ENCODE data around the gene LRCOL1.

LRCOL1 gene

GRCh38 chr12:132606466-132606865, 3.9 kb downstream of the LRCOL1 start:
- TF ChIP-seq CTCF (conservative IDR thresholded peaks at IDR 0.05; ENCODE audit: low read length) (no peak), EZH2phosphoT487 (IDR thresholded peaks at IDR 0.05; ENCODE audit: borderline replicate concordance) (no peak)
- Histone ChIP-seq H3K79me2 (ENCODE audit: insufficient read depth, low read length) (no peaks in the 10 kb centered on the region), H3K9ac (ENCODE audit: low read depth, low read length, poor library complexity, severe bottlenecking) (no peak overlapping the region), H3K4me2 (ENCODE audit: low read depth, low read length, poor library complexity, severe bottlenecking) (no peak overlapping the region), H3K9me2 (replicated peaks; ENCODE audit: low read depth, low read length) (no peaks in the 10 kb centered on the region), H3K4me1 (ENCODE audit: insufficient read depth, low read length, poor library complexity, severe bottlenecking) (no peaks in the 10 kb centered on the region), H3K36me3 (ENCODE audit: insufficient read depth, low read length) (no peaks in the 10 kb centered on the region), H3K4me3 (ENCODE audit: low read length, poor library complexity, severe bottlenecking) (no peak overlapping the region), H3K27me3 (ENCODE audit: insufficient read depth, low read length, poor library complexity, severe bottlenecking) (no peaks in the 10 kb centered on the region), H3F3A (ENCODE audit: low read depth) (no peaks in the 10 kb centered on the region), H2AFZ (ENCODE audit: low read length) (no peak overlapping the region), H4K20me1 (ENCODE audit: insufficient read depth, low read length, poor library complexity, severe bottlenecking) (no peaks in the 10 kb centered on the region), H3K9me3 (ENCODE audit: insufficient read depth, low read depth, low read length) (no peaks in the 10 kb centered on the region)

GRCh38 chr12:132605892-132606291, 4.5 kb downstream of the LRCOL1 start:
- TF ChIP-seq CTCF (conservative IDR thresholded peaks at IDR 0.05; ENCODE audit: low read length), result no peak
- TF ChIP-seq EZH2phosphoT487 (IDR thresholded peaks at IDR 0.05; ENCODE audit: borderline replicate concordance), result no peak
- H2AFZ ChIP-seq (ENCODE audit: low read length), result no peak overlapping the region
- H3K4me2 ChIP-seq (ENCODE audit: low read depth, low read length, poor library complexity, severe bottlenecking), result no peak overlapping the region
- no peaks in the 10 kb centered on the region for H3K9me2 ChIP-seq (replicated peaks; ENCODE audit: low read depth, low read length)
- H3K4me1 ChIP-seq (ENCODE audit: insufficient read depth, low read length, poor library complexity, severe bottlenecking), result no peaks in the 10 kb centered on the region
- no peaks in the 10 kb centered on the region for H3K9me3 ChIP-seq (ENCODE audit: insufficient read depth, low read depth, low read length)
- H3K36me3 ChIP-seq (ENCODE audit: insufficient read depth, low read length), result no peaks in the 10 kb centered on the region
- no peak overlapping the region for H3K9ac ChIP-seq (ENCODE audit: low read depth, low read length, poor library complexity, severe bottlenecking)
- no peaks in the 10 kb centered on the region for H3K27me3 ChIP-seq (ENCODE audit: insufficient read depth, low read length, poor library complexity, severe bottlenecking)
- no peaks in the 10 kb centered on the region for H3F3A ChIP-seq (ENCODE audit: low read depth)
- no peaks in the 10 kb centered on the region for H3K79me2 ChIP-seq (ENCODE audit: insufficient read depth, low read length)
- H4K20me1 ChIP-seq (ENCODE audit: insufficient read depth, low read length, poor library complexity, severe bottlenecking), result no peaks in the 10 kb centered on the region
- no peak overlapping the region for H3K4me3 ChIP-seq (ENCODE audit: low read length, poor library complexity, severe bottlenecking)

GRCh38 chr12:132604668-132605441, 5.5 kb downstream of the LRCOL1 start:
- Histone ChIP-seq H3K9me2 (replicated peaks; ENCODE audit: low read depth, low read length) (no peaks in the 10 kb centered on the region), H3K9me3 (ENCODE audit: insufficient read depth, low read depth, low read length) (no peaks in the 10 kb centered on the region), H3K79me2 (ENCODE audit: insufficient read depth, low read length) (no peaks in the 10 kb centered on the region), H3K4me3 (ENCODE audit: low read length, poor library complexity, severe bottlenecking) (no peak overlapping the region), H3K4me1 (ENCODE audit: insufficient read depth, low read length, poor library complexity, severe bottlenecking) (peaks cover 5% of the 10 kb centered on the region), H4K20me1 (ENCODE audit: insufficient read depth, low read length, poor library complexity, severe bottlenecking) (no peaks in the 10 kb centered on the region), H3K4me2 (ENCODE audit: low read depth, low read length, poor library complexity, severe bottlenecking) (no peak overlapping the region), H3K27me3 (ENCODE audit: insufficient read depth, low read length, poor library complexity, severe bottlenecking) (no peaks in the 10 kb centered on the region), H3F3A (ENCODE audit: low read depth) (no peaks in the 10 kb centered on the region), H3K9ac (ENCODE audit: low read depth, low read length, poor library complexity, severe bottlenecking) (no peak overlapping the region), H2AFZ (ENCODE audit: low read length) (no peak overlapping the region), H3K36me3 (ENCODE audit: insufficient read depth, low read length) (no peaks in the 10 kb centered on the region)
- TF ChIP-seq EZH2phosphoT487 (IDR thresholded peaks at IDR 0.05; ENCODE audit: borderline replicate concordance), result no peak
- no peak for TF ChIP-seq CTCF (conservative IDR thresholded peaks at IDR 0.05; ENCODE audit: low read length)
